Fibroblast of lung (primary cell): ENCODE measurements around the gene TMUB1. TPM values are rescaled to one million over a fixed set of nuclear protein-coding genes. Genes with fewer than 3 reads are reported as not detected.

Experiments used
- DNase-seq, 2 donors: peaks; one replicate each; pipeline versions ENCODE4 v3.0.0 to v3.0.0-alpha.2; 2010; ENCODE audit warnings: low read depth in 2 of 2
- H2AFZ ChIP-seq: 2 replicates; pipeline ENCODE4 v1.5.1; 2012; ENCODE audit warnings: low read length, control low read depth, inconsistent platforms
- H3K27ac ChIP-seq: 2 replicates; pipeline ENCODE4 v1.5.1; 2011; ENCODE audit warnings: low read length, control low read depth; ENCODE audit not compliant: insufficient read depth
- H3K27me3 ChIP-seq: 2 replicates; pipeline ENCODE4 v1.5.1; 2011; ENCODE audit warnings: mild to moderate bottlenecking, low read length; ENCODE audit not compliant: control insufficient read depth, insufficient read depth
- H3K36me3 ChIP-seq: 2 replicates; pipeline ENCODE4 v1.5.1; 2011; ENCODE audit warnings: low read length; ENCODE audit not compliant: control insufficient read depth, insufficient read depth
- H3K4me1 ChIP-seq: 2 replicates; pipeline ENCODE4 v1.5.1; 2011; ENCODE audit warnings: low read length; ENCODE audit not compliant: control insufficient read depth, insufficient read depth; ENCODE audit errors: extremely low read depth
- H3K4me2 ChIP-seq: 2 replicates; pipeline ENCODE4 v1.5.1; 2011; ENCODE audit warnings: low read length, control low read depth; ENCODE audit not compliant: insufficient read depth; ENCODE audit errors: extremely low read depth
- H3K4me3 ChIP-seq, 4 experiments: fragments of 200-600 bp in 1 of 4; sonication (generic) in 1 of 4; replicated peaks in 1 of 4; 2 replicates each; pipeline ENCODE4 v1.5.1; 2011 to 2016; ENCODE audit warnings: low read length in 4 of 4, low read depth in 3 of 4, mild to moderate bottlenecking in 3 of 4, control low read depth in 2 of 4, inconsistent platforms in 1 of 4, mixed read lengths in 1 of 4; ENCODE audit not compliant: insufficient read depth in 1 of 4; ENCODE audit errors: control extremely low read depth in 1 of 4
- H3K79me2 ChIP-seq: 2 replicates; pipeline ENCODE4 v1.5.1; 2012; ENCODE audit warnings: mild to moderate bottlenecking, low read length, inconsistent platforms; ENCODE audit not compliant: control insufficient read depth, insufficient read depth
- H3K9ac ChIP-seq: 2 replicates; pipeline ENCODE4 v1.5.1; 2011; ENCODE audit warnings: mild to moderate bottlenecking, low read length, control low read depth; ENCODE audit not compliant: insufficient read depth
- H3K9me3 ChIP-seq: 2 replicates; pipeline ENCODE4 v1.5.1; 2012; ENCODE audit warnings: low read depth, low read length; ENCODE audit not compliant: control insufficient read depth, insufficient read depth
- H4K20me1 ChIP-seq: 2 replicates; pipeline ENCODE4 v1.5.1; 2011; ENCODE audit warnings: low read length; ENCODE audit not compliant: control insufficient read depth, insufficient read depth; ENCODE audit errors: extremely low read depth
- EZH2 ChIP-seq: IDR thresholded peaks from 2 replicates; pipeline ENCODE4 v1.5.1; 2012; ENCODE audit warnings: low read length, control low read depth, mild to moderate bottlenecking; ENCODE audit errors: missing control alignments
- polyA plus RNA-seq, 2 donors: library from polyadenylated mRNA; depleted of rRNA in 1 of 2; stranded (reverse) in 1 of 2; unstranded in 1 of 2; fragments of >200 nt; gene quantifications; 2 replicates each; pipeline ENCODE4 v1.2.1, GENCODE V29; 2011 to 2012; ENCODE audit warnings: missing spikeins in 1 of 2
- total RNA-seq: library from RNA; depleted of rRNA; stranded (reverse); fragments of >200 nt; gene quantifications from 2 replicates; pipeline ENCODE4 v1.2.1, GENCODE V29; 2014
- TF ChIP-seq, protein P1 (sequence below), 2 donors: IDR thresholded peaks in 1 of 2; conservative IDR thresholded peaks in 1 of 2; 1 replicate in 1 of 2; 2 replicates in 1 of 2; pipeline ENCODE4 v1.5.1; 2011 to 2012; ENCODE audit warnings: low read length in 2 of 2, control low read depth in 1 of 2, inconsistent platforms in 1 of 2, low read depth in 1 of 2, mild to moderate bottlenecking in 1 of 2

TMUB1 gene
- total and polyA plus RNA-seq, 2 donors (not counting 1 experiment from before 2014, with no cell fraction given): 11.9 to 20.3 TPM

DNA sequence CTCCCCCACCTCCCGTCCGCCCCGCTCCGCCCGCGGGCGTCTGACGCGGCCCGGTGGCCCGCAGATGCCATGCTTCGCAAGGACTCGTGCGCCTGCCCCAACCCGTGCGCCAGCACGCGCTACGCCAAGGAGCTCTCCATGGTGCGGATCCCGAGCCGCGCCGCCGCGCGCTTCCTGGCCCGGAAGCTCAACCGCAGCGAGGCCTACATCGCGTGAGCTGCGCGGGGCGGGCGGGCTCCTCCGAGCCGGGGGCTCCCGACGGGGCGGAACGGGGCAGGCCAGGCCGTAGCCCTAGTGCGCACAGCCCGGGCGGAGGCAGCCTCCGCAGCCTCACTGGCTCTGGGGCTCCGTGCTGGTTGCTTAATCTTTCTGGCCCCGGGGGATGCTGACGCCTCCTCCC is 32.2 kb downstream of the TMUB1 start:
- H4K20me1 ChIP-seq: no peaks in the 10 kb centered on the region
- H3K36me3 ChIP-seq: no peaks in the 10 kb centered on the region
- no peaks in the 10 kb centered on the region for H3K9me3 ChIP-seq
- no peak overlapping the region for H3K27ac ChIP-seq
- no peak overlapping the region for H2AFZ ChIP-seq
- no peak overlapping the region for H3K4me3 ChIP-seq
- no peaks in the 10 kb centered on the region for H3K79me2 ChIP-seq
- no peak for TF ChIP-seq EZH2
- TF ChIP-seq, protein P1, sequence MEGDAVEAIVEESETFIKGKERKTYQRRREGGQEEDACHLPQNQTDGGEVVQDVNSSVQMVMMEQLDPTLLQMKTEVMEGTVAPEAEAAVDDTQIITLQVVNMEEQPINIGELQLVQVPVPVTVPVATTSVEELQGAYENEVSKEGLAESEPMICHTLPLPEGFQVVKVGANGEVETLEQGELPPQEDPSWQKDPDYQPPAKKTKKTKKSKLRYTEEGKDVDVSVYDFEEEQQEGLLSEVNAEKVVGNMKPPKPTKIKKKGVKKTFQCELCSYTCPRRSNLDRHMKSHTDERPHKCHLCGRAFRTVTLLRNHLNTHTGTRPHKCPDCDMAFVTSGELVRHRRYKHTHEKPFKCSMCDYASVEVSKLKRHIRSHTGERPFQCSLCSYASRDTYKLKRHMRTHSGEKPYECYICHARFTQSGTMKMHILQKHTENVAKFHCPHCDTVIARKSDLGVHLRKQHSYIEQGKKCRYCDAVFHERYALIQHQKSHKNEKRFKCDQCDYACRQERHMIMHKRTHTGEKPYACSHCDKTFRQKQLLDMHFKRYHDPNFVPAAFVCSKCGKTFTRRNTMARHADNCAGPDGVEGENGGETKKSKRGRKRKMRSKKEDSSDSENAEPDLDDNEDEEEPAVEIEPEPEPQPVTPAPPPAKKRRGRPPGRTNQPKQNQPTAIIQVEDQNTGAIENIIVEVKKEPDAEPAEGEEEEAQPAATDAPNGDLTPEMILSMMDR (conservative IDR thresholded peaks at IDR 0.05 in 1 of 2, IDR thresholded peaks at IDR 0.05 in 1 of 2; ENCODE audit: low read depth in 1 of 2, low read length in 2 of 2): no peak
- H3K4me2 ChIP-seq: no peak overlapping the region
- peak; percentile 71 to 74 for DNase-seq
- H3K27me3 ChIP-seq: no peaks in the 10 kb centered on the region
- peaks cover 8% of the 10 kb centered on the region for H3K4me1 ChIP-seq
- H3K9ac ChIP-seq: no peak overlapping the region

DNA sequence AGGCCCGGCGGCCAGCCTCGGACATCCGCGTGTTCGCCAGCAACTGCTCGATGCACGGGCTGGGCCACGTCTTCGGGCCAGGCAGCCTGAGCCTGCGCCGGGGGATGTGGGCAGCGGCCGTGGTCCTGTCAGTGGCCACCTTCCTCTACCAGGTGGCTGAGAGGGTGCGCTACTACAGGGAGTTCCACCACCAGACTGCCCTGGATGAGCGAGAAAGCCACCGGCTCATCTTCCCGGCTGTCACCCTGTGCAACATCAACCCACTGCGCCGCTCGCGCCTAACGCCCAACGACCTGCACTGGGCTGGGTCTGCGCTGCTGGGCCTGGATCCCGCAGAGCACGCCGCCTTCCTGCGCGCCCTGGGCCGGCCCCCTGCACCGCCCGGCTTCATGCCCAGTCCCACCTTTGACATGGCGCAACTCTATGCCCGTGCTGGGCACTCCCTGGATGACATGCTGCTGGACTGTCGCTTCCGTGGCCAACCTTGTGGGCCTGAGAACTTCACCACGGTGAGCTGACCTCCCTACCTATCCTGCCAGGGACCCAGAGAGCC is 34.3 kb downstream of the TMUB1 start:
- H3K79me2 ChIP-seq: no peaks in the 10 kb centered on the region
- H3K27me3 ChIP-seq: no peaks in the 10 kb centered on the region
- no peaks in the 10 kb centered on the region for H3K9me3 ChIP-seq
- TF ChIP-seq, protein P1 (conservative IDR thresholded peaks at IDR 0.05 in 1 of 2, IDR thresholded peaks at IDR 0.05 in 1 of 2; ENCODE audit: low read depth in 1 of 2, low read length in 2 of 2): no peak
- no peak for TF ChIP-seq EZH2
- no peak overlapping the region for H3K4me2 ChIP-seq
- no peak overlapping the region for H3K27ac ChIP-seq
- H3K4me3 ChIP-seq: no peak overlapping the region
- peaks cover 2% of the 10 kb centered on the region for H3K36me3 ChIP-seq
- DNase-seq: no peak
- no peak overlapping the region for H3K9ac ChIP-seq
- no peaks in the 10 kb centered on the region for H4K20me1 ChIP-seq
- no peak overlapping the region for H2AFZ ChIP-seq
- peaks cover 8% of the 10 kb centered on the region for H3K4me1 ChIP-seq

DNA sequence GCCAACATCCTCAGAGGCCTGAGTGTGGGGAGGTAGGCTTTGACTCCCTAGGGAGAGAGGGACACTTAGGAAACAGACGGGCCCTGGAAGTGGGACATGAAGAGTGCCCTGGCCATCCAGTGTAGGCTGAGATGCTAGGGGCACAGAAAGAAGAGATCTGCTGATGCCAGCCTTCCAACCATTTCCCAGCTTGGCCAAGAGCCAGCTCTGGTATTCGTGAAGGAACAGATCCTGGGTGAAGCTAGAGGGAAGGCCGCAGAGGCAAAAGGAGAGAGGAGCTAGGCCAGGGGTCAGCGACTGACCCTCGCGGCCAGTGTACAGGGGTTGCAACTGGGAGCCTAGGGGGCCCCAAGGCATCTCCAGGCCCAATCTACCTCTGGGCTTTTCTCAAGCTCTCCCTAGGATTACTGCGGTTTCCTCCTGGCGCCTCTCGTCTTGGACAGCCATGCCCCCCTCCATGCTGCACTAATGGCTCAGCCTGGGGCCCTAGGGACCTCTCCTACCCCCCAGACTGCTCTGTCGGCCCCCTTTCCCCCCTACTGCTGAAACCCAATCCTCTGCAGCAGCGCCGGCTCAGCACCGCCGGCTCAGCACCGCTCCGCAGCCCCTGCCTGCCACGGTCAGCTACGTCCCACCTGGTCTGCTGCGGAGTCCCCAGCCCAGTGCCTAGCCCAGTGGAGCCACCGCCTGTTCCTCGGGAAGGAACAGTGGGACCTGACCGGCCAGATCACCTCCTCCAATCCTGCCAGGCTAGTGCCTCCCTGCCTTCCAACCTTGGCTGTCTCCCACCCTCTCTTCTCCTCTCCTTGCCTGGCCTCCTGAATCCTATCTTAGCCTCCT is 35.1 kb downstream of the TMUB1 start, which contains the start of gene ASIC3:
ASIC3 (plus strand) TSS at position 556 of the 840 bp plus-strand sequence. CDS start 355 bp downstream, outside the sequence.
- Histone ChIP-seq H3K79me2 (no peaks in the 10 kb centered on the region), H3K4me3 (no peak within 1 kb of the TSS), H2AFZ (no peak within 1 kb of the TSS), H3K4me2 (no peak within 1 kb of the TSS), H3K27me3 (no peaks in the 10 kb centered on the region), H3K4me1 (peaks cover 8% of the 10 kb centered on the region), H3K9me3 (no peaks in the 10 kb centered on the region), H4K20me1 (no peaks in the 10 kb centered on the region), H3K36me3 (peaks cover 2% of the 10 kb centered on the region), H3K9ac (no peak within 1 kb of the TSS), H3K27ac (no peak within 1 kb of the TSS)
- no peak for DNase-seq
- TF ChIP-seq, protein P1 (conservative IDR thresholded peaks at IDR 0.05 in 1 of 2, IDR thresholded peaks at IDR 0.05 in 1 of 2; ENCODE audit: low read depth in 1 of 2, low read length in 2 of 2): no peak
- TF ChIP-seq EZH2: no peak
